K562 (cell line): Measurements from ENCODE around the gene GATA2. TPM values are rescaled to one million over a fixed set of nuclear protein-coding genes. Genes with fewer than 3 reads are reported as not detected.

Source experiments
- CBFA2T2 ChIP-seq: fragments of 450-650 bp; conservative IDR thresholded peaks from 2 replicates; pipeline ENCODE4 v1.6.1; 2017; ENCODE audit warnings: mild to moderate bottlenecking
- PCBP1 ChIP-seq: fragments of 200-400 bp; formaldehyde crosslinking; IDR thresholded peaks from 2 replicates; pipeline ENCODE4 v1.6.1; 2018; ENCODE audit warnings: mild to moderate bottlenecking, low read depth, low read length; ENCODE audit not compliant: poor library complexity, severe bottlenecking
- ZNF146 ChIP-seq: IDR thresholded peaks from one replicate; pipeline ENCODE4 v1.6.1; 2018; ENCODE audit warnings: missing compliant biosample characterization; ENCODE audit not compliant: unreplicated experiment
- polyA plus RNA-seq, 8 experiments: library from polyadenylated mRNA; depleted of rRNA in 4 of 8; stranded (reverse) in 5 of 8; unstranded in 3 of 8; fragments of >200 nt; fragmentation: Nextera tagmentation in 2 of 8; fragmentation: Illumina TruSeq in 1 of 8; extraction: Ambion mirVana in 2 of 8; extraction: Trizol in 1 of 8; gene quantifications; 2 replicates each; pipeline versions ENCODE4 v1.2.1 to v1.2.3, GENCODE V29; 2011 to 2014; ENCODE audit warnings: inconsistent platforms in 1 of 8, missing spikeins in 1 of 8
- total RNA-seq, 7 experiments: library from RNA; depleted of rRNA in 6 of 7; stranded (reverse); fragments of >200 nt in 6 of 7; fragmentation: Illumina TruSeq in 2 of 7; extraction: Trizol in 2 of 7; gene quantifications; 2 replicates each; pipeline versions ENCODE4 v1.2.1 to v1.2.3, GENCODE V29; 2011 to 2021; ENCODE audit warnings: low replicate concordance in 1 of 7
- TF ChIP-seq, protein P1 (sequence below), 2 experiments: fragments of 450-650 bp in 1 of 2; sonication (generic) in 1 of 2; formaldehyde crosslinking in 1 of 2; IDR thresholded peaks; 2 replicates each; pipeline versions ENCODE4 v1.7.1 to v1.9.0; 2016 to 2022; ENCODE audit warnings: inconsistent platforms in 1 of 2, mild to moderate bottlenecking in 1 of 2, missing genetic modification reagents in 1 of 2

Gene GATA2
- total and polyA plus RNA-seq, 9 of the 15 experiments (the other 6 are each of a cell fraction or from before 2014, with no cell fraction given) = 8.5 to 218 (median 50.8) TPM

DNA sequence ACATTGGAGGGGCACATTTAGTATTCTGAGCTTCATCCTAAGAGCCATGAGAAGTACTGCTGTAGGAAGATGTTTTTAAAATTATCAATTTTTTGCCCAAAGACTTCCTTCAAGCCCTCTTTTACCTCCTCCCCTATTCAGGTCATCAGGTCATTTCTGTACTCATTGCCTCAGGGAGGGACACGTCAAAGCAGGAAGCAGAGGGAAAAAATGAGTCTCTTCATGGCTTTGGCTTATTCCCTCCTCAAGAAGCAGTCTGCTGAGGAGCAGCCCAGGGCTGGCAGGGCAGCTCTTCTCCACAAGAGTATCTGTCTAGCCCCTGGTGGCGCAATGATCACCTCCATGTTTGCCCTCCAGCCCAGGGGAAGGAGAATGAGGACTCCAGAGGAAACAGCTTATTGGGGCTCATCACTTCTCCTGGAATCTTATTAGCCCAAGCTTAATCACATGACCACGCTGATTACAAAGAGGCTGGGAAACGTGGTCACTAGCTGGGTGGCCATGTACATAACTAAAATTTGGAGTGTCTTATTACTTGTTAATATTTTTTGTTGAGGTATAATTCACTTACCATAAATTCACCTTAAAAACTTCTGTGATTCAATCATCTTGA lies 44.2 kb upstream of the GATA2 start (continued):
- TF ChIP-seq, protein P1, sequence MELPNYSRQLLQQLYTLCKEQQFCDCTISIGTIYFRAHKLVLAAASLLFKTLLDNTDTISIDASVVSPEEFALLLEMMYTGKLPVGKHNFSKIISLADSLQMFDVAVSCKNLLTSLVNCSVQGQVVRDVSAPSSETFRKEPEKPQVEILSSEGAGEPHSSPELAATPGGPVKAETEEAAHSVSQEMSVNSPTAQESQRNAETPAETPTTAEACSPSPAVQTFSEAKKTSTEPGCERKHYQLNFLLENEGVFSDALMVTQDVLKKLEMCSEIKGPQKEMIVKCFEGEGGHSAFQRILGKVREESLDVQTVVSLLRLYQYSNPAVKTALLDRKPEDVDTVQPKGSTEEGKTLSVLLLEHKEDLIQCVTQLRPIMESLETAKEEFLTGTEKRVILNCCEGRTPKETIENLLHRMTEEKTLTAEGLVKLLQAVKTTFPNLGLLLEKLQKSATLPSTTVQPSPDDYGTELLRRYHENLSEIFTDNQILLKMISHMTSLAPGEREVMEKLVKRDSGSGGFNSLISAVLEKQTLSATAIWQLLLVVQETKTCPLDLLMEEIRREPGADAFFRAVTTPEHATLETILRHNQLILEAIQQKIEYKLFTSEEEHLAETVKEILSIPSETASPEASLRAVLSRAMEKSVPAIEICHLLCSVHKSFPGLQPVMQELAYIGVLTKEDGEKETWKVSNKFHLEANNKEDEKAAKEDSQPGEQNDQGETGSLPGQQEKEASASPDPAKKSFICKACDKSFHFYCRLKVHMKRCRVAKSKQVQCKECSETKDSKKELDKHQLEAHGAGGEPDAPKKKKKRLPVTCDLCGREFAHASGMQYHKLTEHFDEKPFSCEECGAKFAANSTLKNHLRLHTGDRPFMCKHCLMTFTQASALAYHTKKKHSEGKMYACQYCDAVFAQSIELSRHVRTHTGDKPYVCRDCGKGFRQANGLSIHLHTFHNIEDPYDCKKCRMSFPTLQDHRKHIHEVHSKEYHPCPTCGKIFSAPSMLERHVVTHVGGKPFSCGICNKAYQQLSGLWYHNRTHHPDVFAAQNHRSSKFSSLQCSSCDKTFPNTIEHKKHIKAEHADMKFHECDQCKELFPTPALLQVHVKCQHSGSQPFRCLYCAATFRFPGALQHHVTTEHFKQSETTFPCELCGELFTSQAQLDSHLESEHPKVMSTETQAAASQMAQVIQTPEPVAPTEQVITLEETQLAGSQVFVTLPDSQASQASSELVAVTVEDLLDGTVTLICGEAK (IDR thresholded peaks at IDR 0.05) = no peak
- TF ChIP-seq, protein P1 (CRISPR knock-in tag; IDR thresholded peaks at IDR 0.05) = no peak
- TF ChIP-seq PCBP1 = no peak
- TF ChIP-seq ZNF146 (CRISPR knock-in tag) = no peak
- no peak for TF ChIP-seq CBFA2T2
